HCT116 (cell line): ENCODE measurements around the gene REEP3. TPM values are rescaled to one million over a fixed set of nuclear protein-coding genes. Genes with fewer than 3 reads are reported as not detected.

Experiments used
- ATAC-seq: fragments of 200-7000 bp; cut with Tn5 transposase; 2 replicates; pipeline ENCODE4 v1.9.1; 2020; ENCODE audit warnings: mild to moderate bottlenecking, moderate library complexity
- BruUV-seq: library from RNA; stranded (reverse); fragments of 400-500 nt; replicated peaks from 2 replicates; lab custom pipeline; 2021; lab: Mats Ljungman, UMichigan
- CTCF ChIA-PET: fragments of 300-600 bp; sonication (Branson Sonifier 250); formaldehyde crosslinking; loops from one replicate; lab custom pipeline; 2021; ENCODE audit warnings: antibody characterized with exemption; lab: Charles Lee
- POLR2A ChIA-PET: fragments of 300-600, 350-600 bp; sonication (Branson Sonifier 250); formaldehyde crosslinking; loops from one replicate; lab custom pipeline; 2021; ENCODE audit warnings: antibody characterized with exemption; lab: Charles Lee
- RAD21 ChIA-PET, 2 experiments: fragments of 300-600 bp; sonication (Branson Sonifier 250); formaldehyde crosslinking; loops; one replicate each; lab custom pipeline; 2023; ENCODE audit warnings: low total read pairs in 2 of 2; ENCODE audit not compliant: uncharacterized antibody in 2 of 2, unreplicated experiment in 2 of 2, low non-redundant PET in 1 of 2; lab: Charles Lee
- DNase-seq: peaks from one replicate; pipeline ENCODE4 v3.0.0-alpha.2; 2010; ENCODE audit warnings: low read depth, low spot score
- H2AFZ ChIP-seq: fragments of 200-600 bp; shearing (Covaris generic), sonication (generic); 2 replicates; pipeline ENCODE4 v1.6.1; 2017; ENCODE audit warnings: low read depth, mixed run types, mixed read lengths, antibody characterized with exemption, low read length; ENCODE audit not compliant: poor library complexity, severe bottlenecking
- H3K27ac ChIP-seq: 2 replicates; pipeline ENCODE4 v1.5.1; 2012; ENCODE audit warnings: low read depth, low read length
- H3K27me3 ChIP-seq: fragments of 200-600 bp; sonication (generic); 2 replicates; pipeline ENCODE4 v1.6.1; 2016; ENCODE audit warnings: mixed run types, low read length, mixed read lengths; ENCODE audit not compliant: insufficient read depth
- H3K36me3 ChIP-seq, 2 experiments: fragments of 200-500 bp in 1 of 2; fragments of 200-600 bp in 1 of 2; sonication (Bioruptor generic) in 1 of 2; sonication (generic) in 1 of 2; 2 replicates each; pipeline versions ENCODE4 v1.5.1 to v1.6.1; 2014 to 2016; ENCODE audit warnings: low read length in 2 of 2, inconsistent platforms in 1 of 2, mixed read lengths in 1 of 2, mixed run types in 1 of 2; ENCODE audit not compliant: insufficient read depth in 2 of 2, control insufficient read depth in 1 of 2
- H3K4me1 ChIP-seq, 2 experiments: fragments of 200-600 bp in 1 of 2; sonication (generic) in 1 of 2; 2 replicates each; pipeline versions ENCODE4 v1.5.1 to v1.6.1; 2012 to 2017; ENCODE audit warnings: low read length in 2 of 2, inconsistent platforms in 1 of 2, mild to moderate bottlenecking in 1 of 2, mixed read lengths in 1 of 2, mixed run types in 1 of 2, moderate library complexity in 1 of 2; ENCODE audit not compliant: insufficient read depth in 2 of 2, control insufficient read depth in 1 of 2
- H3K4me2 ChIP-seq: fragments of 200-600 bp; sonication (generic); 2 replicates; pipeline ENCODE4 v1.6.1; 2017; ENCODE audit warnings: mixed run types, low read length, mixed read lengths
- H3K4me3 ChIP-seq, 2 experiments: fragments of 200-600 bp in 1 of 2; sonication (generic) in 1 of 2; replicated peaks in 1 of 2; 2 replicates each; pipeline ENCODE4 v1.5.1; 2011 to 2016; ENCODE audit warnings: low read length in 2 of 2, control low read depth in 1 of 2, low read depth in 1 of 2, mild to moderate bottlenecking in 1 of 2, mixed read lengths in 1 of 2, mixed run types in 1 of 2
- H3K79me2 ChIP-seq: fragments of 200-600 bp; sonication (generic); 2 replicates; pipeline ENCODE4 v1.6.1; 2017; ENCODE audit warnings: mild to moderate bottlenecking, mixed run types, low read length, moderate library complexity, mixed read lengths; ENCODE audit not compliant: insufficient read depth
- H3K9ac ChIP-seq: fragments of 200-600 bp; sonication (generic); 2 replicates; pipeline ENCODE4 v1.6.1; 2016; ENCODE audit warnings: low read length, mixed read lengths
- H3K9me2 ChIP-seq: fragments of 200-600 bp; sonication (generic), shearing (Covaris generic); 2 replicates; pipeline ENCODE4 v1.6.1; 2017; ENCODE audit warnings: mixed run types, mild to moderate bottlenecking, moderate library complexity; ENCODE audit not compliant: insufficient read depth
- H3K9me3 ChIP-seq, 2 experiments: fragments of 200-500 bp in 1 of 2; fragments of 200-600 bp in 1 of 2; sonication (Bioruptor generic) in 1 of 2; sonication (generic) in 1 of 2; 2 replicates each; pipeline ENCODE4 v1.6.1; 2014 to 2017; ENCODE audit warnings: low read length in 2 of 2, mixed read lengths in 2 of 2, inconsistent platforms in 1 of 2, low read depth in 1 of 2, mild to moderate bottlenecking in 1 of 2, mixed run types in 1 of 2, moderate library complexity in 1 of 2; ENCODE audit not compliant: control insufficient read depth in 1 of 2, insufficient read depth in 1 of 2
- H4K20me1 ChIP-seq: fragments of 200-600 bp; sonication (generic), shearing (Covaris generic); 2 replicates; pipeline ENCODE4 v1.6.1; 2017; ENCODE audit warnings: mixed run types, mild to moderate bottlenecking, moderate library complexity; ENCODE audit not compliant: insufficient read depth
- ATF3 ChIP-seq: IDR thresholded peaks from 2 replicates; pipeline ENCODE4 v1.6.1; 2012
- CBX3 ChIP-seq: IDR thresholded peaks from 2 replicates; pipeline ENCODE4 v1.6.1; 2012; ENCODE audit warnings: low read depth
- CEBPB ChIP-seq: IDR thresholded peaks from 2 replicates; pipeline ENCODE4 v1.6.1; 2012; ENCODE audit warnings: low read depth
- CTCF ChIP-seq, 3 experiments: fragments of 200-600 bp in 1 of 3; sonication (generic) in 1 of 3; IDR thresholded peaks in 2 of 3; conservative IDR thresholded peaks in 1 of 3; 2 replicates each; pipeline ENCODE4 v1.5.1; 2012 to 2017; ENCODE audit warnings: low read depth in 2 of 3, low read length in 2 of 3, antibody characterized with exemption in 1 of 3, borderline replicate concordance in 1 of 3, control low read depth in 1 of 3, mild to moderate bottlenecking in 1 of 3, mixed read lengths in 1 of 3, mixed run types in 1 of 3, moderate library complexity in 1 of 3; ENCODE audit not compliant: insufficient read depth in 1 of 3
- EGR1 ChIP-seq: IDR thresholded peaks from 2 replicates; pipeline ENCODE4 v1.6.1; 2012; ENCODE audit warnings: low read depth
- ELF1 ChIP-seq: IDR thresholded peaks from 2 replicates; pipeline ENCODE4 v1.6.1; 2012; ENCODE audit warnings: low read depth, borderline replicate concordance
- EZH2phosphoT487 ChIP-seq: fragments of 200-600 bp; IDR thresholded peaks from 2 replicates; pipeline ENCODE4 v1.6.1; 2018; ENCODE audit warnings: antibody characterized with exemption, borderline replicate concordance
- FOSL1 ChIP-seq: IDR thresholded peaks from 2 replicates; pipeline ENCODE4 v1.6.1; 2012; ENCODE audit warnings: low read depth
- JUND ChIP-seq: IDR thresholded peaks from 2 replicates; pipeline ENCODE4 v1.6.1; 2012
- MAX ChIP-seq: IDR thresholded peaks from 2 replicates; pipeline ENCODE4 v1.6.1; 2012
- POLR2A ChIP-seq: IDR thresholded peaks from 2 replicates; pipeline ENCODE4 v1.7.0; 2011; ENCODE audit warnings: borderline replicate concordance; ENCODE audit not compliant: insufficient read depth, insufficient read length; ENCODE audit errors: extremely low read depth
- POLR2AphosphoS5 ChIP-seq: IDR thresholded peaks from 2 replicates; pipeline ENCODE4 v1.6.1; 2011; ENCODE audit warnings: mild to moderate bottlenecking, low read depth, low read length, moderate library complexity
- RAD21 ChIP-seq: IDR thresholded peaks from 2 replicates; pipeline ENCODE4 v1.6.1; 2012; ENCODE audit warnings: low read depth, mild to moderate bottlenecking
- REST ChIP-seq: IDR thresholded peaks from 2 replicates; pipeline ENCODE4 v1.6.1; 2012; ENCODE audit warnings: low read depth
- SIN3A ChIP-seq: IDR thresholded peaks from 2 replicates; pipeline ENCODE4 v1.6.1; 2012; ENCODE audit warnings: low read depth
- SP1 ChIP-seq: IDR thresholded peaks from 2 replicates; pipeline ENCODE4 v1.6.1; 2012; ENCODE audit warnings: low read depth
- TCF7L2 ChIP-seq: IDR thresholded peaks from 2 replicates; pipeline ENCODE4 v1.7.0; 2011; ENCODE audit warnings: borderline replicate concordance, inconsistent platforms; ENCODE audit not compliant: insufficient read depth, insufficient read length; ENCODE audit errors: extremely low read depth
- YY1 ChIP-seq: IDR thresholded peaks from 2 replicates; pipeline ENCODE4 v1.6.1; 2011; ENCODE audit warnings: low read length, low read depth, moderate library complexity, mild to moderate bottlenecking; ENCODE audit not compliant: insufficient replicate concordance; ENCODE audit errors: extremely low read depth
- ZBTB33 ChIP-seq: IDR thresholded peaks from 2 replicates; pipeline ENCODE4 v1.6.1; 2011; ENCODE audit warnings: mild to moderate bottlenecking, low read length, moderate library complexity; ENCODE audit not compliant: insufficient replicate concordance; ENCODE audit errors: extremely low read depth
- ZFX ChIP-seq: fragments of 450-650 bp; IDR thresholded peaks from 2 replicates; pipeline ENCODE4 v1.6.1; 2017
- ZNF274 ChIP-seq: fragments of 200-500 bp; sonication (Bioruptor generic); IDR thresholded peaks from 2 replicates; pipeline ENCODE4 v1.6.1; 2014; ENCODE audit warnings: mild to moderate bottlenecking, low read depth, low read length, inconsistent platforms
- intact Hi-C: fragments of 100-400 bp; cut with micrococcal nuclease; formaldehyde crosslinking; loops from 2 replicates; pipeline ENCODE4 v1.10.0; 2022
- total RNA-seq: library from RNA; stranded (reverse); gene quantifications from one replicate; pipeline ENCODE4 v1.2.1, GENCODE V29; 2021; ENCODE audit not compliant: unreplicated experiment

REEP3 gene
- total RNA-seq, 1 experiment from 2014 or later, result 41.3 TPM

GRCh38 chr10:63553031-63553430 is 31.8 kb downstream of the REEP3 start:
- intact Hi-C loops, result loop anchor here (2.0 to 10.0 kb wide), 2 partner anchors 162 to 284 kb away; no protein-coding TSS in a partner anchor
- ChIA-PET POLR2A (interaction anchor here (0.6 to 1.4 kb wide), 2 partner anchors 10 to 35 kb away, joined by 3 to 4 read pairs; no protein-coding TSS in a partner anchor), RAD21 (no interaction called here), CTCF (no interaction called here)
- Histone ChIP-seq H3K27me3 (no peaks in the 10 kb centered on the region), H3K4me3 (peak overlapping the region; percentile 34 to 40), H3K9ac (peak overlapping the region; percentile 58), H3K9me2 (no peaks in the 10 kb centered on the region), H2AFZ (no peak overlapping the region), H3K36me3 (no peaks in the 10 kb centered on the region; a peak in 1 of 4 replicates), H3K79me2 (peaks cover 81% of the 10 kb centered on the region), H3K4me1 (peaks cover 44 to 67% of the 10 kb centered on the region in 2 experiments), H4K20me1 (no peaks in the 10 kb centered on the region), H3K4me2 (peak overlapping the region; percentile 65), H3K27ac (peak overlapping the region; percentile 84), H3K9me3 (no peaks in the 10 kb centered on the region)
- DNase-seq, result peak; percentile 70
- no TSS peak for BruUV-seq
- ATAC-seq, result peak; percentile 48
- peak; percentile 14; the same call in 1 of the 2 replicates for TF ChIP-seq RAD21
- TF ChIP-seq CBX3, result 0 out of 2 replicates have a peak, but pooled peaks have one; percentile 34
- TF ChIP-seq ZNF274, result no peak
- no peak for TF ChIP-seq ATF3
- TF ChIP-seq ZBTB33, result no peak
- TF ChIP-seq TCF7L2, result no peak
- peak; percentile 59 for TF ChIP-seq JUND
- TF ChIP-seq EZH2phosphoT487, result no peak
- peak; percentile 67 for TF ChIP-seq FOSL1
- no peak for TF ChIP-seq REST
- TF ChIP-seq EGR1, result no peak
- no peak; the same call in 1 of the 2 replicates for TF ChIP-seq MAX
- no peak for TF ChIP-seq POLR2A
- TF ChIP-seq SP1, result peak; percentile 80
- TF ChIP-seq ZFX, result no peak
- no peak for TF ChIP-seq YY1
- no peak for TF ChIP-seq POLR2AphosphoS5
- peak; percentile 53; the same call in 1 of the 2 replicates for TF ChIP-seq SIN3A
- no peak for TF ChIP-seq CTCF (IDR thresholded peaks at IDR 0.05 in 2 of 3, conservative IDR thresholded peaks at IDR 0.05 in 1 of 3; ENCODE audit: borderline replicate concordance in 1 of 3, insufficient read depth in 1 of 3, low read depth in 2 of 3, low read length in 2 of 3)
- TF ChIP-seq CEBPB, result peak; percentile 27; the same call in 1 of the 2 replicates
- TF ChIP-seq ELF1, result no peak
